Measurements from ENCODE around the gene RTN4R. TPM values are rescaled to one million over a fixed set of nuclear protein-coding genes. Genes with fewer than 3 reads are reported as not detected.

The RTN4R gene
- total and polyA plus RNA-seq, 2 of the 13 experiments (the other 11 are each of a cell fraction or from before 2014, with no cell fraction given): 0.22 to 0.77 TPM

GRCh38 chr22:20248461-20248978 lies 19.6 kb downstream of the RTN4R start:
- Histone ChIP-seq H3K79me2 (ENCODE audit: insufficient read depth, low read length) (no peaks in the 10 kb centered on the region), H3K4me2 (ENCODE audit: low read depth, low read length) (no peak overlapping the region), H4K20me1 (ENCODE audit: insufficient read depth, low read length) (0 out of 2 replicates have a peak, but pooled peaks cover 2% of the 10 kb centered on the region), H3K36me3 (replicated peaks in 1 of 2; ENCODE audit: control insufficient read depth in 1 of 2, insufficient read depth in 2 of 2, low read length in 2 of 2) (no peaks in the 10 kb centered on the region), H3K27me3 (ENCODE audit: control insufficient read depth in 1 of 2, insufficient read depth in 2 of 2, low read length in 2 of 2) (peaks cover 5 to 45% of the 10 kb centered on the region in 2 experiments), H3K4me1 (ENCODE audit: insufficient read depth, low read length) (no peaks in the 10 kb centered on the region), H3K27ac (ENCODE audit: extremely low read length, insufficient read depth, low read length) (no peak overlapping the region), H3K9me3 (ENCODE audit: low read length) (no peaks in the 10 kb centered on the region), H3K4me3 (replicated peaks in 1 of 3; ENCODE audit: insufficient read depth in 1 of 3, low read depth in 2 of 3, low read length in 3 of 3) (no peak overlapping the region), H3K9ac (ENCODE audit: insufficient read depth, low read depth, low read length) (no peak overlapping the region), H2AFZ (ENCODE audit: low read length) (no peak overlapping the region)
- in situ Hi-C loops (cut with HindIII; ENCODE audit: extremely low pct_ligation_motif_present, low pct_unique_long_range_greater_than_20kb) (no loop called here), intact Hi-C loops (cut with micrococcal nuclease; ENCODE audit: unreplicated experiment) (no loop called here)
- no peak for ATAC-seq
- ChIA-PET CTCF (ENCODE audit: low intra/inter-chr PET ratio, low total read pairs) (no interaction called here), POLR2A (no interaction called here)
- no peak for FAIRE-seq
- BruUV-seq (replicated peaks): no TSS peak
- 35% methylated on average over 6 of the region's 12 CpGs for WGBS (ENCODE audit: low lambda C conversion rate)
- TF ChIP-seq HOXA9 (CRISPR knock-in tag; IDR thresholded peaks at IDR 0.05; ENCODE audit: borderline replicate concordance): no peak
- no peak for TF ChIP-seq CBX1 (IDR thresholded peaks at IDR 0.05; ENCODE audit: low read depth)
- TF ChIP-seq KDM6A (CRISPR knock-in tag; IDR thresholded peaks at IDR 0.05; ENCODE audit: low read depth): no peak
- TF ChIP-seq HES4 (CRISPR knock-in tag; IDR thresholded peaks at IDR 0.05; ENCODE audit: borderline replicate concordance): no peak
- TF ChIP-seq ZBTB37 (CRISPR knock-in tag; IDR thresholded peaks at IDR 0.05): no peak
- TF ChIP-seq ZBTB10 (CRISPR knock-in tag; IDR thresholded peaks at IDR 0.05; ENCODE audit: borderline replicate concordance): no peak
- no peak for TF ChIP-seq SP140L (CRISPR knock-in tag; IDR thresholded peaks at IDR 0.05; ENCODE audit: borderline replicate concordance)
- no peak for TF ChIP-seq SNRNP70 (IDR thresholded peaks at IDR 0.05; ENCODE audit: low read depth, low read length)
- no peak for TF ChIP-seq SIX4 (CRISPR knock-in tag; IDR thresholded peaks at IDR 0.05)
- no peak for DNase-seq (ENCODE audit: low spot score)

Measured in HepG2 (cell line).